NCI-H2029 treated with DMSO at 0.1 percent for 48 hours (cell line): Measurements from ENCODE around the gene TGFB1.
A peak's percentile ranks its signal among the peaks of the same experiment; 100 is the strongest.

Experiments
- DNase-seq: peaks from one replicate; lab custom pipeline; 2025; lab: John Stamatoyannopoulos, UW

Gene TGFB1

GRCh38 chr19:41321204-41321599, 32.5 kb downstream of the TGFB1 start:
- DNase-seq = no peak

GRCh38 chr19:41320568-41320967, 33.2 kb downstream of the TGFB1 start:
- no peak for DNase-seq

- DNase-seq = no peak
These were observed 33.6 kb downstream of the TGFB1 start for GRCh38 chr19:41320185-41320518.

GRCh38 chr19:41319500-41320184, 34.1 kb downstream of the TGFB1 start:
- no peak for DNase-seq

GRCh38 chr19:41318696-41319499, 34.8 kb downstream of the TGFB1 start:
- no peak for DNase-seq

- DNase-seq = no peak
These were observed 37.3 kb downstream of the TGFB1 start for GRCh38 chr19:41316306-41316920.

GRCh38 chr19:41311613-41312012, 42.1 kb downstream of the TGFB1 start:
- no peak for DNase-seq

- DNase-seq = no peak
These were observed 42.6 kb downstream of the TGFB1 start for GRCh38 chr19:41311072-41311471.

- peak; percentile 57 for DNase-seq
These were observed 43.5 kb downstream of the TGFB1 start, which contains the start of gene CCDC97 for GRCh38 chr19:41310033-41310831. Gene CCDC97 (plus strand): TSS chr19:41310172. CDS start chr19:41310311, 139 bp downstream.

- no peak for DNase-seq
These were observed 44.3 kb downstream of the TGFB1 start for GRCh38 chr19:41309180-41310032.

- peak; percentile 83 for DNase-seq
These were observed 45.1 kb downstream of the TGFB1 start for GRCh38 chr19:41308450-41309179.

GRCh38 chr19:41307954-41308449, 45.7 kb downstream of the TGFB1 start:
- DNase-seq = no peak

- DNase-seq = no peak
These were observed 46.4 kb downstream of the TGFB1 start for GRCh38 chr19:41307090-41307875.

- no peak for DNase-seq
These were observed 47.6 kb downstream of the TGFB1 start for GRCh38 chr19:41305927-41306793.

GRCh38 chr19:41304706-41305483, 48.8 kb downstream of the TGFB1 start:
- DNase-seq = no peak

GRCh38 chr19:41303954-41304353, 49.8 kb downstream of the TGFB1 start:
- no peak for DNase-seq

- no peak for DNase-seq
These were observed 50.9 kb downstream of the TGFB1 start for GRCh38 chr19:41302624-41303351.
